Measurements from ENCODE around the gene PFN3.
A peak's percentile ranks its signal among the peaks of the same experiment; 100 is the strongest.
"Not testable (repeated sequence)": the region's sequence is repeated elsewhere in the genome, so short reads cannot be mapped to it uniquely, and the experiment has no call there.

PFN3 gene

DNA sequence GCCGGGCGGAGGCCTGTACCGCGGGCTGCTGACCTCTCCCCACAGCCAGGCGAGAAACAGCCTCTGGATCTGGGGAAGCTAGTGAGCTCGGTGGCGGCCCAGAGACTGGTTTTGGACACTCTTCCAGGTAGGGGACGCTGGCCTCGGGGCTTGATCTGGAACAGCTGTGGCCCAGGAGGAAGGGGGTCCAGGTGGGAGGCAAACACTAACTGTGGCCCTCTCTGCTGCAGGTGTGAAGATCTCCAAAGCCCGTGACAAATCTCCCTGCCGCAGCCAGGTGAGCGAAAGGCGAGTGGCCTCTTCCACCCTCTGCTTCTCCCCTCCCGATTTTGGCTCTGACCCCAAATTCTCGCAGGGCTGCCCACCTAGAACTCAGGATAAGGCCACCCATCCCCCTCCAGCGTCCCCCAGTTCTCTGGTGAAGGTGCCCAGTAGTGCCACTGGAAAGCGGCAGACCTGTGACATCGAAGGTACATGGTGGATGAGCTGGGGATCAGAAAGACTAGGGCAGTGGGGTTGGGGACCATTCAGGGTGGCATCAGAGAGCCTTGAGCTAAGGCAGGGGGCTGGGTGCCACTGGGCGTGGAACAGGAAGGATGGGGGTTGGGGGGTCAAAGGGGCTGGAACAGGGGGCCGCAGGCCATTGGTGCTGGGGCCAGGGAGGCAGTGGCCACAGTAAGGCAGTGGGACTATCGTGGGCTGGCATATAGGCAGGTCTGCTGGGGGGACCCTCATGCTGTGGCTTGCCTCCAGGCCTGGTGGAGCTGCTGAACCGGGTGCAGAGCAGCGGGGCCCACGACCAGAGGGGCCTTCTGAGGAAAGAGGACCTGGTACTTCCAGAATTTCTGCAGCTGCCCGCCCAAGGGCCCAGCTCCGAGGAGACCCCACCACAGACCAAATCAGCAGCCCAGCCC, 29.1 kb downstream of the PFN3 start:
- DNase-seq = no peak

DNA sequence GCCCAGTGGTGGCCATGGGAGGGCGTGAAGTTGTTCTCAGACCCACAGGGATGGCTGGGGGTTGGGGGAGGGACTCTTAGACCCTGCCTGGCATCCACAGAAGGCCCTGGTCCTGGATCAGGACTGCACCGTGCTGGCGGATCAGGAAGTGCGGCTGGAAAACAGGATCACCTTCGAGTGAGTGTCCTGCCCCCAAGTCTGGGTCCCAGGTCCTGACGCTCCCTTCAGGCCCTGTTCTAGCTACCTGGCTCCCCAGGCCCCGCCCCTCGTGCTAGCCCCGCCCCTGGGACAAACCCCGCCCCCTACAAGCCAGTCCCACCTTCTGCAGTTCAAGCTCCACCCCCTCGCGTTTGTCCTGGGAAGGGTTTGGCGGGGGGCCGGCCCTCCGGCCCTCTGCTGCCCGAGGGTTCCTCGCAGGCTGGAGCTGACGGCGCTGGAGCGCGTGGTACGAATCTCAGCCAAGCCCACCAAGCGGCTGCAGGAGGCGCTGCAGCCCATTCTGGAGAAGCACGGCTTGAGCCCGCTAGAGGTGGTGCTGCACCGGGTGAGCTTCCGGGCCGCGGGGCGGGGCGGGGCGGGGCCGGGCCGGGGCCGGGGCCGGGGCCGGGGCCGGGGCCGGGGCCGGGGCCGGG, 29.9 kb downstream of the PFN3 start:
- DNase-seq = peak; percentile 48

DNA sequence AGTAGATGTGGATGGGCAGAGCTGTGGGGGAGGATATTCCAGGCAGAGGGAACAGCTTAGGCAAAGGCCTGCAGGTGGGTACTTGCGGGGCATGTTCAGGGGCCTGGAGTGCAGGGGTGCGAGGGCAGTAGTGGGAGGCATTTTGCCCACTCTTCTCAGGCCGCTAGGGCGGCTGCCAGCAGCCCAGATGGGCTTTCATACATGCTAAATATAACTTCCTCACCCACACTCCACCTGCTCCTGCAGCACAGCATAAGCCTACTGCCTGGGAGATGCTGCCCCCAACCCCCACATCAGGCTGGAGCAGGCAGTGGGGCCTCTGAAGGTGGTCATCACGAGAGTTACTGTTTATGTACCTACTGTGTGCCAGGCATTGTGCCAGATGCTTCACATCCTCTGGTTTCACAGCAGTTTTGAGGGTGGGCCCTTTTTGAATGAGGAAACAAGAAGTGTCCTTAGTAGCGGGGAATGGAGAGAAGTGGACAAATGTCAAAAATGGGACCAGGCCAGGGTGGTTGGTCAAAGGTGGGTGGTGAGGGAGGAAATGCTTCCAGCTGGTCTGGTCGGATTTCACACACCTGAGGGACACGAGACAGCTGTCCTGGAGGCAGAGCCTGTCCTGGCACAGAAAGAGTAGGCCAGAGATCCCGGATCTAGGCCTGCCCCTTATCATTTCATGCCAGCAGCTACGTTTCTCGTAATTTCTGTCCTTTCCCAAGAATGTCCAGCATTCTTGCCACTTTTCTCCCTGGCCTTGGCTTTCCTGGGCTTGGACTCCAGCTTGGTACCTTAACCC, 30.6 kb downstream of the PFN3 start:
- DNase-seq = no peak

DNA sequence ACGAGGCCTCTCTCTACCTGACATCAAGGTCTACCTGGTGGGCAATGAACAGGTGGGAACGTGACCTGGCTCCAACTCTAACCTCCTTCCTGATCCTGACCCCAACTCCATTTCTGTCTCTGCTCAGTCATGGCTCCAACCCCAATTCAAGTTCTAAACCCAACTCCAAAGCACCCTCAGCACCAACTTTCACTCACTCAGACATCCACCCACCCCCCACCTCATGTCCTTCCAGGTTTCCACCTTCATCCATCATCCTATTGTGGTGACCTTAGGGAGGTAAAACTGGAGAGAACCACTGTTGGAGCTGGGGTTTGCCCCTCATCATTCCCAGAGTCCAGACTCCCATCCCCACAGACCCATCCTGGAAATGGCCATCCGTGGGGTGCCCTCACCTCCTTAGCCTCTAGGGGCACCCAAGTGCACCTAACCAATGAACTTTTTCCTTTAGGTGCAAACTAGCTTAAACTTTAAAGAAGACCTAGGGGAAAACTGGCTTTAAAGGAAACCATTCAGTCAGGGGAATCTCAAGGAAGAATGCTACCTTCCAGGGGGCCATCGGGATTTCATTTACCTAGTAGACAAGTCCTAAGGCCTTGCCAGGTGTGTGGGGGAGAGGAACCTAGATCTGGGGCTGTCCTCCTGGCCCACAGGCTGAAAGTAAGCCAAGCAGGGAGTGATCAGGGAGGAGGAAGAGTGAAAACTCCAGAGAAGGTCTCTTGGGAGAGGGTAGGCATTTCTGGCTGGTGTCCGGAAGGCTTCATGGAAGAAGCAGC, 31.4 kb downstream of the PFN3 start:
- no peak for DNase-seq

GRCh38 chr5:177367981-177368868, 32.2 kb downstream of the PFN3 start:
- no peak for DNase-seq

- DNase-seq = no peak
Observed at GRCh38 chr5:177367323-177367848, 33.1 kb downstream of the PFN3 start.

GRCh38 chr5:177366528-177367322, 33.7 kb downstream of the PFN3 start:
- DNase-seq = no peak

DNA sequence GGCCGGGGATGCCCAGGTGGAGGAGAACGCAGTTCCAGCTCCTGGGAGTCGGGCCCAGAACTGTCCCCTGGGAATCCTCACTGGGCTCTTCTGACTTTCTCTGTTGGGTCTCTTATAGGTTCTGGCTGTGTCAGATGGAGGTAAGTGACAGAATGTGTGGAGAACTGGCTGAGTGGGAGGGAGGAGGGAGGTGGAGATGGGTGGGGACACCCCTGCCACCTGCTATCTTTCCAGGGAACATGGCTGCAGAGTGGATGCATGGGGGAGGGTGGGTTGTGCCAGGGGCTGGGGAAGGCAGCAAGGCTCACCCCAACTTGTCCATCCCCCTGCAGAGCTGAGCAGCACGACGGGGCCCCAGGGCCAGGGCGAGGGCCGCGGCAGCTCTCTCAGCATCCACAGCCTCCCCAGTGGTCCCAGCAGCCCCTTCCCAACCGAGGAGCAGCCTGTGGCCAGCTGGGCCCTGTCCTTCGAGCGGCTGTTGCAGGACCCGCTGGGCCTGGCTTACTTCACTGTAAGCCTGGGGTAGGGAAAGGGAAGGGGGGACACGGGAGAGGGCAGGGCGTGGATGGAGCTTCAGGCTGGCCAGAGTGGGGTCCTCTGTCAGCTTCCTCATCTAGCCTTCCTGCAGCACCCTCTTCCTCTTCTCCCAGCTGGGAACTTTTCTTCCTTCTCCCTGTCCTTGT, 34.5 kb downstream of the PFN3 start:
- DNase-seq = no peak

DNA sequence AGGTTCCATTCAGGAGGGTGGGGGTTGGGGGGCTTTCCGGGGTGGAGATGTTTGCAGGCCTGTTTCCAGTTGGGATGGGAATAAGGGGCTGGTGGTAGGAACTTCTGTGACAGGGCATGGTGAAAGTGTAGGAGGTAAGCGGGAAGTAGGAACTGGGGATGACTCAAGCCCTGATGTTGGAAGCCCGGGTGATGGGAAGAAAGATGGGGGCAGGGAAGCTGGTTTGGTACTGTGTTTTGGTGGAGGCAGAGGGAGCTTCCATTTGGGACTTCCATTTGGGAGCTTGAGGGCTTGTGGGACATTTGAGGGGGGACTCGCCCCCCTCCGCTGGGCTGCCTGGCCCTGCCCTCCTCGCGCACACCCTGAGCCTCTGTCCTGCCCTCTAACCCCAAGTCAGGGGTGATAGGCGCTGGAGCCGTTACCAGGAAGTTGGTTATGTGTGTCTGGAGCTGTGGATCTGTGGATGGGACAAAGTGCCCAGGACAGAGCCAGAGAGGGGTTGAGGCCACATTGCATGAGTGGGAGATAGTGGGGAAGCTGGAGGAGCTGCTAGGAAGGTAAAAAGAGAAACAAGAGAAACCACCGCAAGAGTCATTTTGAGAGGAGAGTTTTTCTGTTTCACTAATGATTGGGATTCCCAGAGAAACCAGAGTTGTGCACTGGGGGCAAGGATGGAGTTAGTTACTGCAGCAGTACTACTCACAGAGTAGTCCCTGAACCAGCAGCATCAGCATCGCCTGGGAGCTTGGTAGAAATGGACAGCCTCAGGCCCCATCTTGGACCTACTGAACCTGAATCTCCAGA, 36.1 kb downstream of the PFN3 start:
- DNase-seq = no peak

- no peak for DNase-seq
Observed at GRCh38 chr5:177363565-177363964, 36.9 kb downstream of the PFN3 start.

DNA sequence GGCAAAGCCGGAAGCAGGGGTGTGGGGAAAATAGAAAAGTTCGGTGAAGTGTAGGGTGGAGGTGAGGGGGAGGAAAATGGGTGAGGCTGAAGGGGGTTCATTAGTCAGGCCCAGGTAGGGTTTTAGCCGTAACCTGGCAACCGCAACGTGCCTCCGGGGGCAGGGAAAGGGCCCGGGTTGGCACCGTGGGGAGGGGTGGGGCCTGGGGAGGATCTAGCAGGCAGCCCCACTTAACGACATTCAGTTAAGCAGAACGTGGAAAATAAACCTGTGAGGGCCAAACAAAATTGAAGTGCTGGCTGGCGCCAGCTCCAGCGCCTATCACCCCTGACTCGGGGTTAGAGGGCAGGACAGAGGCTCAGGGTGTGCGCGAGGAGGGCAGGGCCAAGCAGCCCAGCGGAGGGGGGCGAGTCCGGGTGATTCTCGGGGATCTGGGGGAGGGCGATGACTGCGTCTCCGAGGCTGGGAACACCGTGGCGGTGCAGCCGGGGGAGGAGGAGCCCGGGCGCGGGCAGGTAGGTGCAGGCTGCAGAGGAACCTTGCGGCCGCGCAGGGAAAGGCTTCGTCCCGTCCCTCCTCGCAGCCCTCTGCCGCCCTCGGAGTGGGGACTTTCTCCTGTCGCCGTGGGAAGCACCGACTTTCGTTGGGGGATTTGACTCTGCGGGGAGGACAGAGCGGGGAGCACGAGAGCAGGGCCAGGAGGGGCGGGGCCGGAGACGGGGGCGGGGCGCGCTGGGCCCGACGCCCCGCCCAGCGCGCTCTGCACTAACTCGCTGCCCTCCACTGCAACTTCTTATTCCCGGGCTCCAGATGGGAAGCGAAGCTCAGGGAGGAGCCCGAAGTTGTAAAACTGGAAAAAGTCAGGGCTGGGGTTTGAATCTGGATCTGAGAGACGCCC, 37.6 kb downstream of the PFN3 start:
- peak; percentile 62 for DNase-seq

GRCh38 chr5:177362292-177362609, 38.2 kb downstream of the PFN3 start:
- DNase-seq = no peak

GRCh38 chr5:177361418-177362291, 38.8 kb downstream of the PFN3 start:
- DNase-seq = no peak

DNA sequence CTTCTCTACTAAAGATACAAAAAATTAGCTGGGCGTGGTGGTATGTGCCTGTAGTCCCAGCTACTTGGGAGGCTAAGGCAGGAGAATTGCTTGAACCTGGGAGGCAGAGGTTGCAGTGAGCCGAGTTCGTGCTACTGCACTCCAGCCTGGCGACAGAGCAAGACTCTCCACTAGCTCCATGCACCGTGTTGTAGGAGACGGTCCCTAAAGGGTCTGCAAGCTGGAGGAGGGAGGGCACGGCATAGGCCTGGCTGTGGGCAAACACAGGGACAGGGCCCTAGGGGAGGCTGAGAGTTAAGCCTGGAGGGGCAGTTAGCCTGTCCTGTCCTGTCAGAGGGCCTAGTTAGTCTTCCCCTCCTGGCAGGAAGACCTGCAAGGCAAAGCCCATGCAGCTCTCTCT, 39.7 kb downstream of the PFN3 start:
- not testable (repeated sequence) for DNase-seq

DNA sequence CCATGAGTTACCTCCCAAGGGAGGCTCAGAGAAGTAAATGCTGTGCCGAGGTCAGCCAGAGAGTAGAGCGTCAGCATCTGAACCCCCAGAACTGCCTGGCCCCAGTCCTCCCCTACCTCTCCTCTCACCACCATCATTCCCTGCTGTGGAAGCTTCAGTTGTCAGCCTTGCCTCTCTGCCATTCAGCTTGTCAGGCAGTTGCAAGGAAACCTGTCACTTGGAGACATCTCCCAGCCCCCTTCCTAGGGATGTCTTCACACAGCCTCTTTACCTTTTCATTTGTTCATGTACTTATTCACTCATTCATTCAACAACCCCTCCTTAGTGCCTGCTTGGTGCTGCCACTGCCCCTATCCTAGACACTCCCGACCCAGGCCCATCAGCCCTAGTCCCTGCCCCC, 40.6 kb downstream of the PFN3 start:
- DNase-seq = no peak

- DNase-seq = no peak
Observed at GRCh38 chr5:177359451-177359851, 41.0 kb downstream of the PFN3 start.

DNA sequence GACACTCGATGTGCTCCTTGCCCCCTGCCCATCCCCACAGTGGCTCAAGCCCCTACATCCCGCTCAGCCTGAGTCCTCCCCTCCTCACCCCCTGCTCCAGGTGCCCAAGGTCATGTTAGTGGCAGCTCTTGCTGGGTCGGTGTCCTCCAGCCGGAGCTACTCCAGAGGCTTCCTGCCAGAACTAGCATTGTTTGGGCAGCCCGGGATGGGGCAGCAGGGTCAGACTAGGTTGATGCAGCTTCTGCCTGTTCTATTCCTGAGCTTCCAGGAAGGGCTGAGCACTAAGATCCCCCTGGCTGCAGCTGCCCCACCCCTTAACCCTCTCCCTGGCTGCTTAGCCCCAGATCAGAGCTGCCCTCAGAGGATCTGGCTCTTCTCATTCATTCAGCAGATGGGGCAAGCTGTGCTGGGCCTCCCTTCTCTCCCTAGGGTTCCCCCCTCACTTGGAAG, 42.1 kb downstream of the PFN3 start:
- DNase-seq = no peak

Data from activated T-cell treated with anti-CD3 and anti-CD28 coated beads for 4 hours (primary cell).